T-helper 17 cell (primary cell): Measurements from ENCODE around the gene G6PD. TPM values are rescaled to one million over a fixed set of nuclear protein-coding genes. Genes with fewer than 3 reads are reported as not detected.
A peak's percentile ranks its signal among the peaks of the same experiment; 100 is the strongest.

Experiments
- ATAC-seq: fragments of 150-1000 bp; cut with Tn5 transposase; 2 replicates; pipeline ENCODE4 v1.10.0; 2021; ENCODE audit warnings: mild to moderate bottlenecking, moderate library complexity
- DNase-seq, 3 donors: peaks; one replicate each; pipeline versions ENCODE4 v3.0.0 to v3.0.0-alpha.2; 2020 to 2021
- H3K9me3 ChIP-seq: one replicate; pipeline ENCODE4 v1.7.0; 2013; ENCODE audit warnings: low read length, mild to moderate bottlenecking; ENCODE audit not compliant: control insufficient read depth, poor library complexity, severe bottlenecking
- H3K27ac Mint-ChIP-seq: one replicate; pipeline ENCODE4 v1.8.0; 2022; ENCODE audit warnings: mild to moderate bottlenecking, moderate library complexity, mixed read lengths
- H3K27me3 Mint-ChIP-seq: one replicate; pipeline ENCODE4 v1.8.0; 2022; ENCODE audit warnings: mixed read lengths
- H3K36me3 Mint-ChIP-seq: one replicate; pipeline ENCODE4 v1.8.0; 2022; ENCODE audit warnings: low read depth, mixed read lengths
- H3K4me1 Mint-ChIP-seq: one replicate; pipeline ENCODE4 v1.8.0; 2022; ENCODE audit warnings: mild to moderate bottlenecking, mixed read lengths
- H3K4me3 Mint-ChIP-seq: one replicate; pipeline ENCODE4 v1.8.0; 2022; ENCODE audit warnings: mild to moderate bottlenecking, moderate library complexity, mixed read lengths
- total RNA-seq, 4 donors: library from RNA in 2 of 4; stranded (reverse) in 2 of 4; gene quantifications; one replicate each; pipeline ENCODE4 v1.2.3 and lab custom pipeline; 2022 to 2026

The G6PD gene
- total RNA-seq, 2 donors from 2014 or later, result 28.5 to 44.9 TPM

DNA sequence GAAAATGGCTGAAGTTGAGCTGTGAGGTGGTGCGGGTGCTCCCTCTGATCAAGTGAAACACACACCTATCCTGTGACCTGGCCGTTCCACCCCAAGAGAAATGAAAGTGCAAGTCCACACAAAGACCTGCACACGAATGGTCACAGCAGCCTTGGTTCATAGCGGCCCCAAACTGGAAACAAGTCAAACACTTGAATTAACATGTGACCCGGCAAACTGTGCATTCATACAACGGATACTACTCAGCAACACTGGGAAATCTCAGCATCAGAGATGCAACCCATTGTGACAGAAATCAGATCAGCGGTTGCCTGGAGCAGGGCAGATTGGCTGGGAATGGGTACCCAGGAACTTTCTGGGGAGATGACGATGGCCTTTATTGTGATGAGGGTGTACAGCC is 7.6 kb downstream of the G6PD start:
- Mint-ChIP-seq H3K36me3 (no peaks in the 10 kb centered on the region), H3K4me3 (no peak overlapping the region), H3K4me1 (peaks cover 7% of the 10 kb centered on the region), H3K27ac (no peak overlapping the region), H3K27me3 (no peaks in the 10 kb centered on the region)
- H3K9me3 ChIP-seq, result no peaks in the 10 kb centered on the region
- DNase-seq (no peak), ATAC-seq (no peak)

DNA sequence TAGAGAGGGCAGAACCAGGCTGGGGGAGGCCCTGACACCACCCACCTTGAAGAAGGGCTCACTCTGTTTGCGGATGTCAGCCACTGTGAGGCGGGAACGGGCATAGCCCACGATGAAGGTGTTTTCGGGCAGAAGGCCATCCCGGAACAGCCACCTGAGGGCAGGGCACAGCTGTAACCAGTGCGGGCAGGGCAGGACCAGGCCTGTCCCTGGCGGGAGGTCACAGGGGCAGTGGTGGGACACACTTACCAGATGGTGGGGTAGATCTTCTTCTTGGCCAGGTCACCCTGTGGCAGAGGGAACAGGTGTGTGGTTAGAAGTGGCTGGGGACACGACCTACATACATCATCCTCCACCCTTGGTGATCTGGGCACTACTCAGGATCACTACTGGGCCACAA is 10.8 kb downstream of the G6PD start:
- H3K36me3 Mint-ChIP-seq, result no peaks in the 10 kb centered on the region
- H3K27me3 Mint-ChIP-seq, result no peaks in the 10 kb centered on the region
- no peak overlapping the region for H3K4me3 Mint-ChIP-seq
- peaks cover 3% of the 10 kb centered on the region for H3K4me1 Mint-ChIP-seq
- no peak overlapping the region for H3K27ac Mint-ChIP-seq
- DNase-seq (no peak), ATAC-seq (no peak)
- H3K9me3 ChIP-seq, result no peaks in the 10 kb centered on the region

DNA sequence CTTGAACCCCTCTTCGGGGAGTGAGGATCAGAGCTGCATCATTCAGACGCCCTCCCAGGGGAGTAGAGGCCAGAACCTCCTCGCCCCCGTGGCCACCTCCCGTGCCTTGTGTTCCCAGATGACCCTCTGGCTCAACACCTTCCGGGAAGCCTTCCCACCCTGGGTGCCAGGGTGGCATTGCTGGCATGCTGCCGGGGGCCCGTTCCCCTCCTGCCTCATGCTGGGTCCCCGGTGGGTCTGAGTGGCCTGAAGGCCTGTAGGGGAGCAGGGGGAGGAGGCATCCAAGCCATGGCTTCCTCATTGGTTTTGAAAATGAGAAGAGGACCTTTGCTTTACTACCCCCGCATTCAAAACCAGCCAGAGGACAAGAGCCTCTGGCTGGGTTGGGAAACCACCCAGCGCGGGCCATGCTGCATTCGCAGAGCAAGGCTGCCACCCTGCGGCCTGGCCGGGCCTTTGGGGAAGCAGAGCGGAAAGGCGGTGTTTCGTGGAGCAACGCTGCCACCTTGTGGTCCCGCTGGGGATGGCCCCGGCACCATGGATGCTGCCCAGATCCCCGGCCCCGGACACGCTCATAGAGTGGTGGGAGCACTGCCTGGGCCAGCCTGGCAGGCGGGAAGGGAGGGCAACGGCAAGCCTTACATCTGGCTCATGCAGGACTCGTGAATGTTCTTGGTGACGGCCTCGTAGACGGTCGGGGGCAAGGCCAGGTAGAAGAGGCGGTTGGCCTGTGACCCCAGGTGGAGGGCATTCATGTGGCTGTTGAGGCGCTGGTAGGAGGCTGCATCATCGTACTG is 11.9 kb downstream of the G6PD start:
- Mint-ChIP-seq H3K27me3 (no peaks in the 10 kb centered on the region), H3K27ac (peak overlapping the region; percentile 65)

DNA sequence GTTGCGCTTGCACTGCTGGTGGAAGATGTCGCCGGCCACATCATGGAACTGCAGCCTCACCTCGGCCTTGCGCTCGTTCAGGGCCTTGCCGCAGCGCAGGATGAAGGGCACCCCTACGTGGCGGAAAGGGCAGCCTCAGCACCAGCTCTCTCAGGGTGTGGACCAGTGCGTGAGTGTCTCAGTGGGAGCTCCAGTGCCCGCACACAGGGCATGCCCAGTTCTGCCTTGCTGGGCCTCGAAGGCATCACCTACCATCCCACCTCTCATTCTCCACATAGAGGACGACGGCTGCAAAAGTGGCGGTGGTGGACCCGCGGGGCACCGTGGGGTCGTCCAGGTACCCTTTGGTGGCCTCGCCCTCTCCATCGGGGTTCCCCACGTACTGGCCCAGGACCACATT is 14.0 kb downstream of the G6PD start:
- ATAC-seq (no peak), DNase-seq (no peak)
- Mint-ChIP-seq H3K27me3 (no peaks in the 10 kb centered on the region), H3K4me3 (no peak overlapping the region), H3K27ac (no peak overlapping the region), H3K4me1 (peaks cover 3% of the 10 kb centered on the region), H3K36me3 (no peaks in the 10 kb centered on the region)
- H3K9me3 ChIP-seq, result no peaks in the 10 kb centered on the region

More for the DNA sequence above, 11.9 kb downstream of the G6PD start:
- ATAC-seq, result peak; percentile 98
- no peaks in the 10 kb centered on the region for H3K36me3 Mint-ChIP-seq
- H3K4me3 Mint-ChIP-seq, result no peak overlapping the region
- H3K4me1 Mint-ChIP-seq, result peaks cover 3% of the 10 kb centered on the region
- no peaks in the 10 kb centered on the region for H3K9me3 ChIP-seq
- DNase-seq, result peak; percentile 75 to 81 (median 79)

DNA sequence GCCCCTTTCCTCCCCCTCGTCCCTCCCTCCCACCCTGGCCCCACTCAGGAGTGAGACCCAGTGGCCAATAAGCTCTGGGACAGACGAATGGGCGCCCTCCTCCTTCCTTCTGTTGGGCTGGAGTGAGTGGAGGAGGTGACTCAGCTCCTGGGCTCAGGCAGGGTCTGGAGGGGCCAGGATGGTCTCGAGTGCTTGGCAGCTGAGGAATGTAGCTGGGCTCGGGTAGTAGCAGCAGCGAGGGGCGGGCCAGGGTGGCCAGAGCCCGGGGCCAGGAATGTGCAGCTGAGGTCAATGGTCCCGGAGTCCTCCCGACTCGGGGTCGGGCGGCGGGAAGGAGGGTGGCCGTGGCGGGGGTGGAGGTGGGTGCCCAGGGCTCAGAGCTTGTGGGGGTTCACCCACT is 15.0 kb downstream of the G6PD start:
- H3K4me1 Mint-ChIP-seq, result peaks cover 7% of the 10 kb centered on the region

DNA sequence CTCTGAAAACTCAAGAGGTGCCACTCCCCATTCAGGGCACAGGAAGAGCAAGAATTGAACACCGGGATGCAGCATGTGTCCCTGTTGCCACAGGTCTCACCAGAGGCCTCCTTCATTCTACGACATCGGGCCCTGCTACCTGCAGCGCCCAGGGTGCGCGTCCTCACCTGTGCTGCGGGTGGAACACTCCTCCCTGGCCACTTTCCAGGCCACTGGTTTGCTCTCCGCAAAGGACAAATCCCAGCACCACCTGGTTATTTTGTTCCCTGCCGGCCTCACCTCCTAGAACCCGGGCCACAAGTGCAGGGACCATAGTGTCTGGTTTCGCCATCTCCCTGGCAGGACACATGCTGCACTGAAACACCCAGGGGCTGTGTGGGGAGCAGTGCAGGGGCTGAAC is 16.4 kb downstream of the G6PD start:
- no peak for DNase-seq
- H3K27ac Mint-ChIP-seq, result peak overlapping the region; percentile 43
- H3K9me3 ChIP-seq, result no peaks in the 10 kb centered on the region
- H3K36me3 Mint-ChIP-seq, result no peaks in the 10 kb centered on the region
- peaks cover 14% of the 10 kb centered on the region for H3K4me1 Mint-ChIP-seq
- no peak overlapping the region for H3K4me3 Mint-ChIP-seq
- H3K27me3 Mint-ChIP-seq, result no peaks in the 10 kb centered on the region
- no peak for ATAC-seq

More for the DNA sequence above, 15.0 kb downstream of the G6PD start:
- ATAC-seq (no peak), DNase-seq (no peak)
- no peaks in the 10 kb centered on the region for H3K9me3 ChIP-seq
- Mint-ChIP-seq H3K36me3 (no peaks in the 10 kb centered on the region), H3K27ac (no peak overlapping the region), H3K27me3 (no peaks in the 10 kb centered on the region), H3K4me3 (no peak overlapping the region)

DNA sequence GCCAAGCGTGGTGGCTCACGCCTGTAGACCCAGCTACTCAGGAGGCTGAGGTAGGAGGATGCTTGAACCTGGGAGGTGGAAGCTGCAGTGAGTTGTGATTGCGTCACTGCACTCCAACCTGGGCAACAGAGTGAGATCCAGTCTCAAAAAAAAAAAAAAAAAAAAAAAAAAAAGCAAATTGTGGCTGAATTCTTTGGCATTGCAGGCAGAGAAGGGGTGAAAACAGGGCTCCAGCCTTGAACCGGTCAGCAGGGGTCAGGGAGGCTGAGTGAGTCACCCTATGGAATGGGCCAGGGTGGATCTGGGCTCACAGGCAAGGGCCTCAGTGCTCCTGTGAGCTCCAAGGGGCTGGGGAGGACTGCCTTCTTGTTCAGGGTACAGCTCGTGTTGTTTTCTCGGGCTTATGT is 17.4 kb downstream of the G6PD start:
- H3K4me3 Mint-ChIP-seq, result no peak overlapping the region
- H3K36me3 Mint-ChIP-seq, result no peaks in the 10 kb centered on the region
- ATAC-seq (no peak), DNase-seq (no peak)
- no peaks in the 10 kb centered on the region for H3K9me3 ChIP-seq
- no peaks in the 10 kb centered on the region for H3K27me3 Mint-ChIP-seq
- peaks cover 12% of the 10 kb centered on the region for H3K4me1 Mint-ChIP-seq
- H3K27ac Mint-ChIP-seq, result no peak overlapping the region

DNA sequence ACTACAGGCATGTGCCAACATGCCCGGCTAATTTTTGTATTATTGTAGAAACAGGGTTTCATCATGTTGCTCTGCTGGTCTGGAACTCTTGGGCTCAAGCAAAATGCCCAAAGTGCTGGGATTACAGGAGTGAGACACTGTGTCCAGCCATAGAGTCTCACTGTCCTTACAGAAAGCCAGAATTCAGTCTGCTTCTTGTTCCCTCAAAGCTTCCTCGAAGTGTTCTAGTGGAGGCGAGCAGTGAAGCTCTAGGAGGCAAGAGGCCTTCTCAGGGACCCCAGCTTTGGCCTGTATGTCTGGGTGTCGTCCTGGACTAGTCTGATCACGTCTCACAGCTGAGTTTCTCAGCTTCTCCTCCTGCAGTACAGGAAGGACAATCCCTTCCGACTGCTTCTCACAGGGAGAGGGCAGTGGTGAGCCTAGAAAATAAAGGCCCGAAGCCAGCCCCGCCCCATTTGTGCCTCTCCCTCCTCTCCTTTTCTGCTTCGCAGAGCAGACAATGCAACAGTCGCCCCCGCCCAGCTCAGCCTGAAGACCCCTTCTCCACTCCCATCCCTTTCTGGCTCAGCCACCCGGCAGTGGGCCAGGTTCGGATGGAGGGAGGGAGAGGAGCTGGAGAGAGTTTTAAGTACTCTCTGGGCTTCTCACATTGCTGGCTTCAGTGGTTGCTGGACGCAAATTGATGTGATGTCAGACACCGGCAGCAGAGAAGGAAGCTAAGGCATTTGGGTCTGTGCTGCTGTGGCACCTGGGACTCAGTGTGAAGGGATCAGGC is 19.6 kb downstream of the G6PD start:
- peaks cover 12% of the 10 kb centered on the region for H3K4me1 Mint-ChIP-seq
- peak in 1 of 3 donors; percentile 32 for DNase-seq
- peak; percentile 91 for ATAC-seq
- H3K27me3 Mint-ChIP-seq, result no peaks in the 10 kb centered on the region
- H3K27ac Mint-ChIP-seq, result no peak overlapping the region
- H3K36me3 Mint-ChIP-seq, result no peaks in the 10 kb centered on the region
- peak overlapping the region; percentile 57 for H3K4me3 Mint-ChIP-seq
- H3K9me3 ChIP-seq, result no peaks in the 10 kb centered on the region

DNA sequence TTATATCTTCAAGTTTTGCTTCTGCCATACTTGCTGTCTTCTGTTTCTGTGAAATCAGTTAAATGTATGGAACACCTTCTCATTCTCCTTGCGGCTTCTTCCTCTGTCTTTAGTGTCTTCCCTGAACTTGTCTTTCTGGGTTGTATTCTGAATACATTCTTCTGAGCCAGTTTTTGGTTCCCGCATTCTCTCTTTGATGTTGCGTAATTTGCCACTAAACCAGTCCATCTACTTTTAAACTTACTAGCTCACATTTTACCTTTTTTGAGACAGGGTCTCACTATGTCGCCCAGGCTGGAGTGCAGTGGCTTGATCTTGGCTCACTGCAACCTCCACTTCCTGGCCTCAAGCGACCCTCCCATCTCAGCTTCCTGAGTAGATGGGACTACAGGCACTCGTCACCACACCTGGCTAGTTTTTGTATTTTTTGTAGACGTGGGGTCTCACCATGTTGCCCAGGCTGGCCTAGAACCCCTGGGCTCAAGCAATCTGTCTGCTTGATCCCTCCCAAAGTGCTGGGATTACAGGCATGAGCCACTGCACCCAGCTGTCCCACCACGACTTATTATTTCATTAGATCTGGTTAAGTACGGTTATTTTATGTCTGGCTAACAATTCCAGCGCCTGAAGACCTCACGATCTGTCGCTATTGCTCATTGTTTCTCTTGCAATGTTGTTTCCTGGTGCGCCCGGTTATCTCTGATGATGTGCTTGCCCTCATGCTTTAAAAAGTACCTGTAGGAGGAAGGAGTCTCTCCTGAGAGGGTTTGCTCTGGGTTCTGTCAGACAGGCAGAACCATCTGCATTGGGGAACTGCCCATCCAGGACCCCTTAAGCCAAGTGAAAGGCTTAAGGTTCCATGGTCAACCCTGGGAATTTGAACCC is 20.8 kb downstream of the G6PD start:
- H3K27me3 Mint-ChIP-seq, result no peaks in the 10 kb centered on the region
- no peak for DNase-seq
- H3K36me3 Mint-ChIP-seq, result no peaks in the 10 kb centered on the region
- peak overlapping the region; percentile 56 for H3K27ac Mint-ChIP-seq
- ATAC-seq, result no peak
- H3K4me1 Mint-ChIP-seq, result peaks cover 12% of the 10 kb centered on the region
- peak overlapping the region; percentile 55 for H3K4me3 Mint-ChIP-seq
- no peaks in the 10 kb centered on the region for H3K9me3 ChIP-seq

DNA sequence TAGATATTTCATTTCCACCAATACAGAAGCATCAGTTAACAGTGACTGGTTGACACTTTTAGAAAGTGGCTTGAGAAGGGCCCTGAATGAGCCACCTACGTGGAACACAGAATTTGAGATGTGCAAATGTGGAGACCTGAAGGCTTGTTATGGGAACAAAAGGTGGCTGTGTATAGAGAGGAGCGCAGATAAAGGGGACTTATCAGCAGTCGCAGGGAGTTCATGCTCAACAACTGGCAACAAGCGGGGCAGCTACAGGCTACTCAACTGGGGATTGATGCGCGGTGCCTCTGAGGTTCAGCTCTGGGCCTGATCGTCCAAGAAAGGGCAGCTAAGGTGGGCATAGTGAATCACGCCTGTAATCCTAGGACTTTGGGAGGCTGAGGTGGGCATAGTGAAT is 27.3 kb downstream of the G6PD start:
- no peaks in the 10 kb centered on the region for H3K27me3 Mint-ChIP-seq
- DNase-seq, result no peak
- ATAC-seq, result no peak
- no peaks in the 10 kb centered on the region for H3K9me3 ChIP-seq
- peaks cover 10% of the 10 kb centered on the region for H3K4me1 Mint-ChIP-seq
- no peaks in the 10 kb centered on the region for H3K36me3 Mint-ChIP-seq
- no peak overlapping the region for H3K4me3 Mint-ChIP-seq
- no peak overlapping the region for H3K27ac Mint-ChIP-seq

DNA sequence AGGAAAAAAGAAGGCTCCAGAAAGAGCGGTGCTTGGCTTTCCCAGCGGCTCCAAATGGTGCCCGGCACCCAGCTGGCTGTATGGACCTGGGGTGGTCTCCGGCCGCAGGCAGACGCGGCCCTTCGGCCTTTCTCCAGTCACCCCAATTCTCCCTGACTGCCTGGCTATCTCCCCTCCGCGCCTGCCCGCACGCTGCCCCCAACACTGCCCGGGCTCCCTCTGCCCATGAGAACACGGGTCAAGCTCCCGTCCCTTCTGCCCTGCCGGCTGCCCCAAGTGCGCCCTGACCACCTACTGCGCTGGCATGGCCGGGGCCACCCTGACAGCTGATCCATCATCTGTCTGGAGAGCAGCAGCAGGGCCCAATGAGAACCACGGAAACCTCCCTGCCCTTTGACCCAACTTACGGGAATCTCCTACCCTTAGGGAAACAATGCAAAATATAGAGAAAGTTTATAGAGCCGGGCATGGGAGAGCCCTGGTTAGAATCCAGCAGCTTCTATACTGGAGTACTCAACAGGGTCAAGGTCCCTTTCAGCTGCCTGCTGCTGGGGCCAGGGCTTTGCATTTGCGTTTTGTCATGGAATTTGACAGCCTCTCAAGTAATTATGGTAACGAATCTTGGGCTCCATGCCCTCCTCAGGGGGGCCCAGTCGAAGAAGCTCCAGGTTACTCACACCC is 29.4 kb downstream of the G6PD start:
- no peaks in the 10 kb centered on the region for H3K9me3 ChIP-seq
- Mint-ChIP-seq H3K27ac (no peak overlapping the region), H3K4me3 (peak overlapping the region; percentile 41), H3K36me3 (no peaks in the 10 kb centered on the region), H3K27me3 (no peaks in the 10 kb centered on the region), H3K4me1 (peaks cover 15% of the 10 kb centered on the region)
- DNase-seq (no peak), ATAC-seq (no peak)

DNA sequence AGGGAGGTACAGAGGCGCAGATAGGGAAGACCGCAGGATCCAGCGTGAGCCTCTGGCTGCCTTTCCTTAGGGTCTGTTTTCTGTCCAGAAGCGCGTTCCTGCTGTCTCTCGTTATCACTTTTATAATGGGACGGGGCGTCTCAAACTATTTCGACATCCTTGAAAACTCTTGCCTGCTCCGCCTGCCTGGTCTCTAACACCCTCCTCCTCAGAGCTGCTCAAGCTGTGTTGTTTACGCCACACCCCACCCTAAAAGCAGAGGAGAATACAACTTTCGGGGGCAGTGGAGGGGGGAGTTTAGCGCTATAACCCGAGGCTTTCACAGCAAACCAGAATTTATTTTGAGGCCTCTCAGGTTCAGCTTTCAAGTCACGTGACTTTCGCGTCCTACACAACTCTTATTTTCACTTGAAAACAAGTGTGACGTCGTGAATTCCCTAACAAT is 30.0 kb downstream of the G6PD start:
- ATAC-seq (peak; percentile 22), DNase-seq (no peak)
- H3K36me3 Mint-ChIP-seq, result no peaks in the 10 kb centered on the region
- peak overlapping the region; percentile 88 for H3K4me3 Mint-ChIP-seq
- H3K27me3 Mint-ChIP-seq, result no peaks in the 10 kb centered on the region
- no peaks in the 10 kb centered on the region for H3K9me3 ChIP-seq
- peaks cover 15% of the 10 kb centered on the region for H3K4me1 Mint-ChIP-seq
- peak overlapping the region; percentile 61 for H3K27ac Mint-ChIP-seq
